HuH-7 (cell line): ENCODE measurements around the gene BSDC1.
"Not testable (repeated sequence)": the region's sequence is repeated elsewhere in the genome, so short reads cannot be mapped to it uniquely, and the experiment has no call there.

ENCODE experiments used
- DNase-seq: peaks from one replicate; pipeline ENCODE4 v3.0.0; 2011; ENCODE audit warnings: low spot score

BSDC1 gene, protein sequence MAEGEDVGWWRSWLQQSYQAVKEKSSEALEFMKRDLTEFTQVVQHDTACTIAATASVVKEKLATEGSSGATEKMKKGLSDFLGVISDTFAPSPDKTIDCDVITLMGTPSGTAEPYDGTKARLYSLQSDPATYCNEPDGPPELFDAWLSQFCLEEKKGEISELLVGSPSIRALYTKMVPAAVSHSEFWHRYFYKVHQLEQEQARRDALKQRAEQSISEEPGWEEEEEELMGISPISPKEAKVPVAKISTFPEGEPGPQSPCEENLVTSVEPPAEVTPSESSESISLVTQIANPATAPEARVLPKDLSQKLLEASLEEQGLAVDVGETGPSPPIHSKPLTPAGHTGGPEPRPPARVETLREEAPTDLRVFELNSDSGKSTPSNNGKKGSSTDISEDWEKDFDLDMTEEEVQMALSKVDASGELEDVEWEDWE

GRCh38 chr1:32394141-32394889 is at the start of gene BSDC1:
Gene BSDC1, minus strand, starts transcription at chr1:32394441. Its CDS starts 27 bp downstream, at chr1:32394414.
- DNase-seq, result peak; percentile 87

DNA sequence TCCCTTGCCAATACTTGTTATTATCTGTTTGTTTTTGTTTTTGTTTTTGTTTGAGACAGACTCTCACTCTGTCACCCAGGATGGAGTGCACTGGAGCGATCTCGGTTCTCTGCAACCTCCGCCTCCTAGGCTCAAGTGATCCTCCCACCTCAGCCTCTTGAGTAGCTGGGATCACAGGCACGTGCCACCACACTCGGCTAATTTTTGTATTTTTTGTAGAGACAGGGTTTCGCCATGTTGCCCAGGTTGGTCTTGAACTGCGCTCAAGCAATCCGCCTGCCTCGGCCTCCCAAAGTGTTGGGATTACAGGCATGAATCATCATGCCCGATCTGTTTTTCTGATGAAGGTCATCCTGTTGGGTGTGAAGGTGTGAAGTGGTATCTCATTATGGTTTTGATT is 47.2 kb upstream of the BSDC1 start:
- not testable (repeated sequence) for DNase-seq

GRCh38 chr1:32438777-32439176 is 44.5 kb upstream of the BSDC1 start:
- DNase-seq, result not testable (repeated sequence)

DNA sequence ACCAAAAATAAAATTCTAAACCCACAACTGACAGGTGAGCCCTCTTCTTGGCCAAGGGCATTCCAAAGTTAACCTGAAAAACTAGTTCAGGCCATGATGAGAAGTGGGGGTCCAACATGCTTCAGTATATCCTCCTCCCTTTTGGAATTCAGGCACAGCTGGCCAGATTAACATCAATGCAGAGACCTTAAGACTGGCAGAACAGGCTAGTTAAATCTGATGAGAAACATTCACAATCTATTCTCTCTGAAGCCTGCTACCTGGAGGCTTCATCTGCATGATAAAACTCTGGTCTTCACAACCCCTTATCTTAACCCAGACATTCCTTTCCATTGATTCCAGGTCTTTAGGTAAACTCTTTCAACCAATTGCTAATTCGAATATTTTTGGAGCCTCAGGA is 43.9 kb upstream of the BSDC1 start:
- DNase-seq, result no peak

DNA sequence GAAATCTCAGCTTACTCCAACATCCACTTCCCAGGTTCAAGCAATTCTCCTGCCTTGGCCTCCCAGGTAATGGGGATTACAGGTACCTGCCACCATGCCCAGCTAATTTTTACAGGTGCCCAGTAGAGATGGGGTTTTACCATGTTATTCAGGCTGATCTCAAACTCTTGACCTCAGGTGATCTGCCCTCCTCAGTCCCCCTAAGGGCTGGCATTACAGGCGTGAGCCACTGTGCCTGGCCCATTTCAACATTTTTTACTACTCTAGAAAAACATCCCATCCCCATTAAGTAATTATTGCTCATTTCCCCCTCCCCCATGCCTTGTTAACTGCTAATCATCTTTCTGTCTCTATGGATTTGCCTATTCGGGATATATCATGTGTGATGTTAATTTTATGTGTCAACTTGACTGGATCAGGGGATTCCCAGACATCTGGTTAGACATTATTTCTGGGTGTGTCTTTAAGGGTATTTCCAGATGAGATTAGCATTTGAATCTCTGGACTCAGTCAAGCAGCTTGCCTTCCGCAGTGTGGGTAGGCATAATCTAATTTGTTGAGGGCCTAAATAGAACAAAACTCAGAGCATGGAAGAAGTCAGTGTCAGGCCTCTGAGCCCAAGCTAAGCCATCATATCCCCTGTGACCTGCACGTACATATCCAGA is 37.6 kb upstream of the BSDC1 start:
- no peak for DNase-seq

DNA sequence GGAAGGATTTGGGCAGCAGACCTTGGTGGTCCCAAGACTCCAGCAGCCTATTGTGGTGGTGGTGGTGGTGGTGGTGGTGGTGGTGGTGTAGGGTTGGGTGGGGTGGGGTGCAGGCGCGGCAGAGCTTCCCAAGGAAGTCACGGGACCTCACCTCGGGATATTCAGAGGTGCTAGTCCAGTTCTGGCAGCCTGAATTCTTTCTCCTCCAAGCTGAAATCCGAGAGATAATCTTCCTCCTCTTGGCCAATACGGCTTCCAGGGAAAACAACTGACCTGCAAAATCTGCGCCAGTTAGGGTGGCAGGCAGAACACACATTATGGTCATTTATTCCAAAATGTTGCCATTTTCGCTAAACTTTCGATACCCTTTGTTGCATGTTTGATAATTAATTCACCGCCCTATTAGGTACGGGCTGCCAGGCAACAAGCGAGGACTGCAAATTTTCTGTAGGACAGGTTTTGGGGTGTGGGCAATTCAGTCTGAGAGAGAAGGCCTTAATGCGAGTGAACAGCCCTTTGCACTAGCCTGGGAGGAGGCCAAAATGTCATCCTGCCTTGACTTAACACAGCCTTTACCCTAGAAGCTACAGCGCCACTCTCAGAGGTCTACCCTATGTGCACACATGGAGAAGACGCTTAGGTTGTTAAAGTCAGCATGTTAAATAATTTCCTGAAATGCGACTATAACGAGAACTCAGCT is 33.2 kb upstream of the BSDC1 start:
- no peak for DNase-seq

DNA sequence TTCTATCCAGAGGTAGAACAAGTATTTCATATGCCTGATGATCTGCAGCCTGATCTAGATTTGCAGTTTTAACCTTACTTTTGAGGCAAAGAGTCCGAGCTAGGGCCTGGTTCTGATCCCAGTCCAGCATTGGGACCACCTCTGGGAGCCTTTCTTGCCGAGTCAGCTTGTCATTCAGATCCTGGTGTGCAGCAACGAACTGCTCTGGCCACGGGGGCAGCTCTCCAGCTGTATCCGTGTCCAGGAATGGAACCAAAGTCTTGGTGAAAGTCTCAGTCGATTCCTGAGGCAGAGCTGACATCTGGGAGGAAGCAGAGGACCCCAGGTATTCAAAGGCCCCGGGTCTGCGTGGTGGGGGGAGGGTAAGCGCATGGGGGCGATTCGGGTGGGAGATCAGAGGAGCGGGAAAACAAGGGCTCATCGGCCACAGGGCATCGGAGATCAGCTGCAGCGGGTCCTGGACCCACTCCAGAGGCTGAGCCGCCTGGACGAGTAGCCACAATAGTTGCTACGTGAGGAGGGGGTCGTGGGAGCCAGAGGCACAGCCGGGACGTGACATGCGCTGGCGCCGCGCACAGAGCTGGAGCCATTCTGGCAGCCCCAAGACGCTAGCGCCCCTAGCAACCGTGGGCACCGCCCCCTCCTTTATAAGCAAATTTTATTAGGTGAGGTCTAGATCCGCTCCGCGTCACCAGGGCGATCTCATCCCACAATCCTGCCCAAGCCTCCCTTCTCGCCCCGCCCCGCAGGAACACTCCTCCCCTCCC is 32.4 kb upstream of the BSDC1 start:
- DNase-seq, result no peak

- DNase-seq, result no peak
Observed at GRCh38 chr1:32421775-32422174, 27.5 kb upstream of the BSDC1 start.

DNA sequence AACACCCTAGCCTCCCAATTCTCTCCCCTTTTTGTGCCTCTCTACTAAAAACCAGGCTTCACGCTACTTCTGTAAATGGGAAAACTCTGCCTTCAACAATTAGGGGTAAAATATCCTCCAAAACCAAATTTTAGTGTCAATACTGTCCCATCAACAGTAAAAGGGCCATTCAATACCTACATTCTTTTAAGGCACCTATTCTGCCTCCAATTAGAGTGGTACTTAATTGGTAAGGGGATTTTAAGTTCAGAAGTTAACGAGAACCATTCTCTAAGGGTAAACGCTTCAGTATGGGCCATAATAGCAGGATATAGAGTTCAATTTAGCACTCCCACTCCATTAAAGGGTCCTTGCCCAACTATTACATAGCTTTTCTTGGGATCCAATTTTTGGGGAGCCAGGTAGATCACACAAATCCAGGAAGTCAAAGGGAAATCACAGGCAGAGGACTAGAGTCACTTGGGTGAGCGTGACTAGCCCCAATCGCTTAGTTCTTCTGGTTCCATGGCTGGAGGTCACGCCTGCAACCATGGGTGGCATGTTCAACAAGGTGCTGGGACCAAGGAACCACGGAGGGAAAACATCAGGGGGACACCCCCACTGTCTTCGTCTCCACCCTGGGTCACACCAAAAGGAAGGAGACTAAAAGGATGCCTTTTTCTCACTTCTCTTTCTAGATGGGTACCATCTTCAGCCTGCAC is 20.1 kb upstream of the BSDC1 start:
- DNase-seq, result no peak

- DNase-seq, result peak; percentile 68
Observed at GRCh38 chr1:32413507-32414185, 19.4 kb upstream of the BSDC1 start.

DNA sequence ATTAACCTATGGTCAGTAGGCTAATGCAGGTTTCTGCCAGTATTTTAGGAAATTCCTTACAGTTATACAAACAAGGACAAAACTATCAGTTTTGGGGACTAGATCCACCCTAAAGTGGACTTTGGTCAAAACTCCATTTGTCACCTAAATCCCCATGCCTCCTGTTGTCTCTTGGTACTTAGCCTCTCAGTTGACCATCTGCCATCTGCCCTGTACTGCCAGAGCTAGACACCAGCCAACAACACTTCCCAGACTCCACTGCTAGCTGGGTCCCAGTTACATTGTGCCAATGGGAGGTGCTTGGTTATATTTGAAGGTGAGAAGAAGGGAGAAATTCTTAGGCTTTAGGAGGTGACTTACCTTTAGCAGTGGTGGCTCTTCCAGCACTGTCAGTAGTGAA is 17.0 kb upstream of the BSDC1 start:
- DNase-seq, result no peak

- DNase-seq, result no peak
Observed at GRCh38 chr1:32406629-32407111, 12.4 kb upstream of the BSDC1 start.

GRCh38 chr1:32405672-32406467 is 11.6 kb upstream of the BSDC1 start:
- DNase-seq, result no peak

GRCh38 chr1:32404946-32405345 is 10.7 kb upstream of the BSDC1 start:
- DNase-seq, result no peak

DNA sequence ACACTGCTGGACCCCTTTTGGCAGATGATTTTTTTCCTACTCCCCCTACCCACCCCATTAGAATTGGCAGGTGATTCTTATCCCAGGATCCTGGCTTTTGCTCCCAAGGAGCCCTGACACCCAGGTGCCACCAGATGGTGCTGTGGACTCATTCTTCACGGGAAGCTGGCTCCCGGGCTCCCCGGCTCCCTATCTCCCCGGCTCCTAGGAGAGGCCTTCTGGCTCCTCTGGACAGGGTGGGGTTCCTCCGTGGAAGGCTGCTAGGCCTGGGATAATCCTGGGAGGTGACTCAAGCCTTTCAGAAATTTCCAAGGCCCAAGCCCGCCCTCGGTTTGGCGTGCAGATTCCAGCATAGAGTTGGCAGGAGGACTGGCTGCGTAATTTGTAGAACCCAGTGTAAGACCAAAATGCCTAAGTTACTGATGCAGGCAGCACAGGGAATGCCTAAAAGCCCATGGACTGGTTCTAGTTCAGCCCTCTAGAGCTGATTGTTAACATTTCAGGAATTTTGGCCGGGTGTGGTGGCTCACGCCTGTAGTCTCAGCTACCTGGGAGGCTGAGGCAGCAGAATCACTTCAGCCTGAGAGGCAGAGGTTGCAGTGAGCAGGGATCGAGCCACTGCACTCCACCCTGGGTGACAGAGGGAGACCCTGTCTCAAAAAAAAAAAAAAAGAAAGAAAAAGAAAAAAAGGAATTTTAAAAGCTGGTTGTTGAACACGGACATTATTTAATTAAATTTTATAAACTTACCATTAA is 6.8 kb upstream of the BSDC1 start:
- peak; percentile 83 for DNase-seq

DNA sequence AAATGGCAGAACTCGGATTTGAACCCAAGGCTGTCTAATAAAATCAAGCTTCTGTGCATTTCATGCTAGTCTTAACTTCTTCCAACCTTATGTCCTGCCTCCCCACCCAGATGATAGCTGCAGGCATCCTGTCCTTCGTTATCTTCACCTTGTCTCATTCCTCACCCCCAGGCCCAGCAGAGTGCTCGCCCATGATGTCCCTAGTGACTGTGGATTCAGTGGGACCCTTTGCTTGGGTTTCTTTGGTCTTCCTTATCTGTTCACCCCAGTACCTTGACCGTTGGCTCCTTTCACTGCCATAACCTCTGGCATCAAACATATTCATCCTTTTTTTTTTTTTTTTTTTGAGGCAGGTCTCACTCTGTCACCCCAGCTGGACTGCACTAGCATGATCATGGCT is 5.6 kb upstream of the BSDC1 start:
- DNase-seq, result no peak

- no peak for DNase-seq
Observed at GRCh38 chr1:32398401-32398800, 4.2 kb upstream of the BSDC1 start.

GRCh38 chr1:32396524-32396923 is 2.3 kb upstream of the BSDC1 start:
- not testable (repeated sequence) for DNase-seq
